ENCODE results near the gene NCK2. TPM values are rescaled to one million over a fixed set of nuclear protein-coding genes. Genes with fewer than 3 reads are reported as not detected.

The NCK2 gene
- total and polyA plus RNA-seq, 10 of the 15 experiments (the other 5 are each of a cell fraction or from before 2014, with no cell fraction given): 1.2 to 30.9 (median 14.1) TPM

- in situ Hi-C loops (cut with MboI): no loop called here
- CTCF ChIA-PET: no interaction called here
- SMC1A ChIA-PET (ENCODE audit: uncharacterized antibody, unreplicated experiment): interaction anchor here (1.0 kb wide), 1 partner anchor 9 kb away, joined by 3 read pairs; no protein-coding TSS in a partner anchor
Observed at GRCh38 chr2:105894327-105894944, 149.7 kb downstream of the NCK2 start.

More at GRCh38 chr2:105894327-105894944, 149.7 kb downstream of the NCK2 start:
- no peak for FAIRE-seq
- Histone ChIP-seq H2AFZ (ENCODE audit: control insufficient read depth, low read depth, low read length) (no peak overlapping the region), H3K36me3 (ENCODE audit: control insufficient read depth in 2 of 2, insufficient read depth in 2 of 2, low read length in 1 of 2) (peaks cover 2 to 4% of the 10 kb centered on the region in 2 experiments), H3K27me3 (replicated peaks in 1 of 2; ENCODE audit: control insufficient read depth in 2 of 2, insufficient read depth in 2 of 2, low read length in 1 of 2) (no peaks in the 10 kb centered on the region), H3K4me3 (no peak overlapping the region), H4K20me1 (ENCODE audit: control insufficient read depth, insufficient read depth) (no peaks in the 10 kb centered on the region), H3K4me2 (ENCODE audit: control insufficient read depth, insufficient read depth) (no peak overlapping the region), H3K79me2 (ENCODE audit: control insufficient read depth, insufficient read depth, low read length) (no peaks in the 10 kb centered on the region; the same call in 1 of the 2 replicates), H3K4me1 (ENCODE audit: control insufficient read depth, insufficient read depth, low read length) (no peaks in the 10 kb centered on the region), H3K27ac (ENCODE audit: control insufficient read depth, insufficient read depth) (no peak overlapping the region), H3K9ac (ENCODE audit: control insufficient read depth, insufficient read depth, low read length) (no peak overlapping the region), H3K9me3 (replicated peaks; ENCODE audit: control insufficient read depth, insufficient read depth, low read length) (no peaks in the 10 kb centered on the region; the same call in 1 of the 3 replicates)
- intact Hi-C loops (cut with micrococcal nuclease; ENCODE audit: unreplicated experiment): no loop called here
- DNase-seq (ENCODE audit: low read depth, low spot score): no peak
- BruUV-seq (replicated peaks): no TSS peak
- ChIA-PET POLR2A (no interaction called here), RAD21 (ENCODE audit: unreplicated experiment) (no interaction called here)
- ATAC-seq: no peak
- TF ChIP-seq BACH1 (IDR thresholded peaks at IDR 0.05; ENCODE audit: borderline replicate concordance) (no peak), NBN (IDR thresholded peaks at IDR 0.05) (no peak), MLLT1 (IDR thresholded peaks at IDR 0.05) (no peak), SIN3A (IDR thresholded peaks at IDR 0.05; ENCODE audit: low read depth, low read length) (no peak), PAX8 (IDR thresholded peaks at IDR 0.05) (no peak), LARP7 (IDR thresholded peaks at IDR 0.05) (no peak), FOXM1 (IDR thresholded peaks at IDR 0.05; ENCODE audit: low read depth, low read length) (no peak), HSF1 (IDR thresholded peaks at IDR 0.05; ENCODE audit: low read depth, low read length) (no peak), EGR1 (IDR thresholded peaks at IDR 0.05; ENCODE audit: borderline replicate concordance in 1 of 2, low read depth in 2 of 2, low read length in 2 of 2) (no peak)
- 96% methylated on average over 13 of the region's 13 CpGs for WGBS (ENCODE audit: insufficient coverage, insufficient replicate concordance, low lambda C conversion rate, missing lambda C conversion rate)

Measured in GM12878 (cell line).